ENCODE data around the gene PDAP1. TPM values are rescaled to one million over a fixed set of nuclear protein-coding genes. Genes with fewer than 3 reads are reported as not detected.
A peak's percentile ranks its signal among the peaks of the same experiment; 100 is the strongest.

The PDAP1 gene
- total and polyA plus RNA-seq, 10 of the 15 experiments (the other 5 are each of a cell fraction or from before 2014, with no cell fraction given): 6.6 to 200 (median 87.7) TPM

- Histone ChIP-seq H3K4me1 (ENCODE audit: control insufficient read depth, insufficient read depth, low read length) (peaks cover 28% of the 10 kb centered on the region), H3K9me3 (replicated peaks; ENCODE audit: control insufficient read depth, insufficient read depth, low read length) (no peaks in the 10 kb centered on the region), H3K79me2 (ENCODE audit: control insufficient read depth, insufficient read depth, low read length) (peaks cover 50% of the 10 kb centered on the region), H3K9ac (ENCODE audit: control insufficient read depth, insufficient read depth, low read length) (no peak overlapping the region), H3K4me2 (ENCODE audit: control insufficient read depth, insufficient read depth) (no peak overlapping the region), H3K36me3 (ENCODE audit: control insufficient read depth in 2 of 2, insufficient read depth in 2 of 2, low read length in 1 of 2) (peaks cover 8 to 23% of the 10 kb centered on the region in 2 experiments), H3K27ac (ENCODE audit: control insufficient read depth, insufficient read depth) (0 out of 2 replicates have a peak overlapping the region, but pooled peaks have one; percentile 6), H3K4me3 (no peak overlapping the region), H4K20me1 (ENCODE audit: control insufficient read depth, insufficient read depth) (no peaks in the 10 kb centered on the region), H2AFZ (ENCODE audit: control insufficient read depth, low read depth, low read length) (no peak overlapping the region), H3K27me3 (replicated peaks in 1 of 2; ENCODE audit: control insufficient read depth in 2 of 2, insufficient read depth in 2 of 2, low read length in 1 of 2) (no peaks in the 10 kb centered on the region)
- intact Hi-C loops (cut with micrococcal nuclease; ENCODE audit: unreplicated experiment) (no loop called here), in situ Hi-C loops (cut with MboI) (no loop called here)
- WGBS (ENCODE audit: insufficient coverage, insufficient replicate concordance, low lambda C conversion rate, missing lambda C conversion rate): 87% methylated on average over 13 of the region's 13 CpGs
- ChIA-PET SMC1A (ENCODE audit: uncharacterized antibody, unreplicated experiment) (no interaction called here), POLR2A (no interaction called here), CTCF (no interaction called here), RAD21 (ENCODE audit: unreplicated experiment) (no interaction called here)
- DNase-seq (ENCODE audit: low read depth, low spot score) (no peak), FAIRE-seq (no peak), ATAC-seq (no peak)
- no peak for TF ChIP-seq PML (IDR thresholded peaks at IDR 0.05; ENCODE audit: low read length)
- peak; percentile 39; the same call in 1 of the 2 replicates for TF ChIP-seq POLR2A (IDR thresholded peaks at IDR 0.05; ENCODE audit: low read depth, low read length)
- no TSS peak for BruUV-seq (replicated peaks)
Observed at GRCh38 chr7:99383791-99384370, 24.5 kb downstream of the PDAP1 start.

GRCh38 chr7:99383203-99383602 lies 25.2 kb downstream of the PDAP1 start:
- H4K20me1 ChIP-seq (ENCODE audit: control insufficient read depth, insufficient read depth): no peaks in the 10 kb centered on the region

More at GRCh38 chr7:99383203-99383602, 25.2 kb downstream of the PDAP1 start:
- no TSS peak for BruUV-seq (replicated peaks)
- Histone ChIP-seq H3K9ac (ENCODE audit: control insufficient read depth, insufficient read depth, low read length) (no peak overlapping the region), H2AFZ (ENCODE audit: control insufficient read depth, low read depth, low read length) (no peak overlapping the region), H3K4me1 (ENCODE audit: control insufficient read depth, insufficient read depth, low read length) (peaks cover 33% of the 10 kb centered on the region), H3K27ac (ENCODE audit: control insufficient read depth, insufficient read depth) (no peak overlapping the region), H3K4me2 (ENCODE audit: control insufficient read depth, insufficient read depth) (no peak overlapping the region), H3K27me3 (replicated peaks in 1 of 2; ENCODE audit: control insufficient read depth in 2 of 2, insufficient read depth in 2 of 2, low read length in 1 of 2) (no peaks in the 10 kb centered on the region), H3K79me2 (ENCODE audit: control insufficient read depth, insufficient read depth, low read length) (peaks cover 50% of the 10 kb centered on the region), H3K9me3 (replicated peaks; ENCODE audit: control insufficient read depth, insufficient read depth, low read length) (no peaks in the 10 kb centered on the region), H3K36me3 (ENCODE audit: control insufficient read depth in 2 of 2, insufficient read depth in 2 of 2, low read length in 1 of 2) (peaks cover 6 to 21% of the 10 kb centered on the region in 2 experiments), H3K4me3 (no peak overlapping the region)
- ChIA-PET RAD21 (ENCODE audit: unreplicated experiment) (no interaction called here), POLR2A (interaction anchor here (1.3 kb wide), 1 partner anchor 26 kb away, joined by 4 read pairs; the partner anchor contains the start of gene BUD31), SMC1A (ENCODE audit: uncharacterized antibody, unreplicated experiment) (interaction anchor here (1.7 kb wide), 1 partner anchor 26 kb away, joined by 3 read pairs; the partner anchor contains the start of genes BUD31 and PDAP1), CTCF (no interaction called here)
- DNase-seq (ENCODE audit: low read depth, low spot score): no peak
- TF ChIP-seq HDGF (IDR thresholded peaks at IDR 0.05) (no peak), DPF2 (IDR thresholded peaks at IDR 0.05) (peak; percentile 45; the same call in 1 of the 2 replicates)
- 86% methylated on average over 10 of the region's 10 CpGs for WGBS (ENCODE audit: insufficient coverage, insufficient replicate concordance, low lambda C conversion rate, missing lambda C conversion rate)
- intact Hi-C loops (cut with micrococcal nuclease; ENCODE audit: unreplicated experiment): no loop called here
- in situ Hi-C loops (cut with MboI): no loop called here
- no peak for FAIRE-seq
- no peak for ATAC-seq
